ENCODE data around the gene LY6G6C. TPM values are rescaled to one million over a fixed set of nuclear protein-coding genes. Genes with fewer than 3 reads are reported as not detected.

Gene LY6G6C
- total RNA-seq, 4 donors from 2014 or later = not detected

GRCh38 chr6:31768363-31769257, 47.1 kb upstream of the LY6G6C start:
- Histone ChIP-seq H3K4me3 (no peak overlapping the region), H3K27me3 (peaks cover 0 to 3% (median 0%) of the 10 kb centered on the region in 4 donors), H3K4me1 (peaks cover 0 to 32% (median 18%) of the 10 kb centered on the region in 4 donors), H3K27ac (replicated peaks in 1 of 4) (no peak overlapping the region), H3K36me3 (no peaks in the 10 kb centered on the region), H3K9me3 (no peaks in the 10 kb centered on the region)
- no peak for TF ChIP-seq POLR2A (IDR thresholded peaks at IDR 0.05; ENCODE audit: low read depth)
- TF ChIP-seq EP300 (IDR thresholded peaks at IDR 0.05) = no peak
- TF ChIP-seq, protein P1, sequence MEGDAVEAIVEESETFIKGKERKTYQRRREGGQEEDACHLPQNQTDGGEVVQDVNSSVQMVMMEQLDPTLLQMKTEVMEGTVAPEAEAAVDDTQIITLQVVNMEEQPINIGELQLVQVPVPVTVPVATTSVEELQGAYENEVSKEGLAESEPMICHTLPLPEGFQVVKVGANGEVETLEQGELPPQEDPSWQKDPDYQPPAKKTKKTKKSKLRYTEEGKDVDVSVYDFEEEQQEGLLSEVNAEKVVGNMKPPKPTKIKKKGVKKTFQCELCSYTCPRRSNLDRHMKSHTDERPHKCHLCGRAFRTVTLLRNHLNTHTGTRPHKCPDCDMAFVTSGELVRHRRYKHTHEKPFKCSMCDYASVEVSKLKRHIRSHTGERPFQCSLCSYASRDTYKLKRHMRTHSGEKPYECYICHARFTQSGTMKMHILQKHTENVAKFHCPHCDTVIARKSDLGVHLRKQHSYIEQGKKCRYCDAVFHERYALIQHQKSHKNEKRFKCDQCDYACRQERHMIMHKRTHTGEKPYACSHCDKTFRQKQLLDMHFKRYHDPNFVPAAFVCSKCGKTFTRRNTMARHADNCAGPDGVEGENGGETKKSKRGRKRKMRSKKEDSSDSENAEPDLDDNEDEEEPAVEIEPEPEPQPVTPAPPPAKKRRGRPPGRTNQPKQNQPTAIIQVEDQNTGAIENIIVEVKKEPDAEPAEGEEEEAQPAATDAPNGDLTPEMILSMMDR (IDR thresholded peaks at IDR 0.05) = no peak
- TF ChIP-seq POLR2AphosphoS5 (IDR thresholded peaks at IDR 0.05) = no peak
- DNase-seq (ENCODE audit: extremely low spot score) = no peak
- 90% methylated on average over 16 of the region's 18 CpGs for WGBS
- intact Hi-C loops (cut with DNase I) = loop anchor here (2.0 to 5.0 kb wide), 2 partner anchors 41 to 88 kb away; partner anchors contain the start of genes DDAH2 and LY6G5C

GRCh38 chr6:31767096-31767645, 45.6 kb upstream of the LY6G6C start:
- H3K4me1 ChIP-seq = peaks cover 4 to 32% (median 21%) of the 10 kb centered on the region in 4 donors
- no peaks in the 10 kb centered on the region for H3K36me3 ChIP-seq
- no peak for DNase-seq (ENCODE audit: extremely low spot score)
- H3K9me3 ChIP-seq = no peaks in the 10 kb centered on the region
- TF ChIP-seq POLR2AphosphoS5 (IDR thresholded peaks at IDR 0.05) = no peak
- TF ChIP-seq POLR2A (IDR thresholded peaks at IDR 0.05; ENCODE audit: low read depth) = no peak
- TF ChIP-seq EP300 (IDR thresholded peaks at IDR 0.05) = no peak
- TF ChIP-seq, protein P1 (IDR thresholded peaks at IDR 0.05) = no peak
- no peak overlapping the region for H3K27ac ChIP-seq (replicated peaks in 1 of 4)
- no peak overlapping the region for H3K4me3 ChIP-seq
- intact Hi-C loops (cut with DNase I) = loop anchor here (5.0 kb wide), 1 partner anchor 40 kb away; the partner anchor contains the start of gene DDAH2
- H3K27me3 ChIP-seq = peaks cover 0 to 3% (median 0%) of the 10 kb centered on the region in 4 donors
- 83% methylated on average over 6 of the region's 6 CpGs for WGBS

- intact Hi-C loops (cut with DNase I) = loop anchor here (5.0 kb wide), 1 partner anchor 39 kb away; the partner anchor contains the start of gene DDAH2
- no peak overlapping the region for H3K27ac ChIP-seq (replicated peaks in 1 of 4)
- H3K4me1 ChIP-seq = peaks cover 4 to 32% (median 21%) of the 10 kb centered on the region in 4 donors
- DNase-seq (ENCODE audit: extremely low spot score) = no peak
- TF ChIP-seq, protein P1 (IDR thresholded peaks at IDR 0.05) = no peak
- TF ChIP-seq EP300 (IDR thresholded peaks at IDR 0.05) (no peak), POLR2AphosphoS5 (IDR thresholded peaks at IDR 0.05) (no peak), POLR2A (IDR thresholded peaks at IDR 0.05; ENCODE audit: low read depth) (no peak)
- no peaks in the 10 kb centered on the region for H3K9me3 ChIP-seq
- no peaks in the 10 kb centered on the region for H3K36me3 ChIP-seq
- H3K4me3 ChIP-seq = peak overlapping the region; percentile 31 to 49 (median 32)
- peaks cover 0 to 3% (median 0%) of the 10 kb centered on the region in 4 donors for H3K27me3 ChIP-seq
- WGBS = 54% methylated on average over 39 of the region's 42 CpGs
Observed at GRCh38 chr6:31765910-31766794, 44.6 kb upstream of the LY6G6C start.

DNA sequence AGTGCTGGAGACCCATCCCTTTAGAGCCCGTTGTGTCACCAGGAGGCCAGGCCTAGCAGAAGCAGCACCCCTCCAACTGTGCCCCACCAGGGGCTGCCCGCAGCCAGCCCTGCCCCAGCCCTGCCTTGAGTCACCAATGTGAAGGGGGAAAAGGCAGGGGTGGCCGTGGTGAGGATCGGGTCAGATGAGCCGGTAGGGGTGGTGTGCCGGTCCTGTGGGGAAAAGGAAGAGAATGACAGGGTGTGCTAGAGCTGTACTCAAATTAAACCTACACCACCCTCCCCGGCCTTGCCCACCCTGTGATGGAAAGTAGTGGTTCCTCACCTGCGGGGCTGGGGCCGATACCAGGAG, 44.0 kb upstream of the LY6G6C start:
- H3K36me3 ChIP-seq = no peaks in the 10 kb centered on the region
- intact Hi-C loops (cut with DNase I) = loop anchor here (5.0 kb wide), 1 partner anchor 38 kb away; the partner anchor contains the start of gene DDAH2
- DNase-seq (ENCODE audit: extremely low spot score) = no peak
- H3K4me1 ChIP-seq = peaks cover 4 to 32% (median 21%) of the 10 kb centered on the region in 4 donors
- no peak overlapping the region for H3K27ac ChIP-seq (replicated peaks in 1 of 4)
- TF ChIP-seq POLR2AphosphoS5 (IDR thresholded peaks at IDR 0.05) = no peak
- TF ChIP-seq, protein P1 (IDR thresholded peaks at IDR 0.05) = no peak
- 87% methylated on average over 9 of the region's 9 CpGs for WGBS
- H3K27me3 ChIP-seq = peaks cover 0 to 3% (median 0%) of the 10 kb centered on the region in 4 donors
- no peaks in the 10 kb centered on the region for H3K9me3 ChIP-seq
- peak overlapping the region in 1 of 4 donors; percentile 34 for H3K4me3 ChIP-seq
